Activated naive CD4-positive, alpha-beta T cell treated with anti-CD3 and anti-CD28 coated beads, Interleukin-2, amount 50 U/mL, for 24 hours (primary cell): ENCODE data around the gene PDS5A.
"Not testable (repeated sequence)": the region's sequence is repeated elsewhere in the genome, so short reads cannot be mapped to it uniquely, and the experiment has no call there.

Source experiments
- H3K27ac Mint-ChIP-seq: one replicate; pipeline ENCODE4 v1.8.0; 2021; ENCODE audit warnings: mild to moderate bottlenecking, mixed read lengths
- H3K27me3 Mint-ChIP-seq: one replicate; pipeline ENCODE4 v1.8.0; 2021; ENCODE audit warnings: mixed read lengths
- H3K36me3 Mint-ChIP-seq: one replicate; pipeline ENCODE4 v1.8.0; 2021; ENCODE audit warnings: mixed read lengths
- H3K4me1 Mint-ChIP-seq: one replicate; pipeline ENCODE4 v1.8.0; 2021; ENCODE audit warnings: mixed read lengths
- H3K4me3 Mint-ChIP-seq: one replicate; pipeline ENCODE4 v1.8.0; 2021; ENCODE audit warnings: mild to moderate bottlenecking, mixed read lengths
- H3K9me3 Mint-ChIP-seq: one replicate; pipeline ENCODE4 v1.8.0; 2021; ENCODE audit warnings: mixed read lengths

The PDS5A gene

DNA sequence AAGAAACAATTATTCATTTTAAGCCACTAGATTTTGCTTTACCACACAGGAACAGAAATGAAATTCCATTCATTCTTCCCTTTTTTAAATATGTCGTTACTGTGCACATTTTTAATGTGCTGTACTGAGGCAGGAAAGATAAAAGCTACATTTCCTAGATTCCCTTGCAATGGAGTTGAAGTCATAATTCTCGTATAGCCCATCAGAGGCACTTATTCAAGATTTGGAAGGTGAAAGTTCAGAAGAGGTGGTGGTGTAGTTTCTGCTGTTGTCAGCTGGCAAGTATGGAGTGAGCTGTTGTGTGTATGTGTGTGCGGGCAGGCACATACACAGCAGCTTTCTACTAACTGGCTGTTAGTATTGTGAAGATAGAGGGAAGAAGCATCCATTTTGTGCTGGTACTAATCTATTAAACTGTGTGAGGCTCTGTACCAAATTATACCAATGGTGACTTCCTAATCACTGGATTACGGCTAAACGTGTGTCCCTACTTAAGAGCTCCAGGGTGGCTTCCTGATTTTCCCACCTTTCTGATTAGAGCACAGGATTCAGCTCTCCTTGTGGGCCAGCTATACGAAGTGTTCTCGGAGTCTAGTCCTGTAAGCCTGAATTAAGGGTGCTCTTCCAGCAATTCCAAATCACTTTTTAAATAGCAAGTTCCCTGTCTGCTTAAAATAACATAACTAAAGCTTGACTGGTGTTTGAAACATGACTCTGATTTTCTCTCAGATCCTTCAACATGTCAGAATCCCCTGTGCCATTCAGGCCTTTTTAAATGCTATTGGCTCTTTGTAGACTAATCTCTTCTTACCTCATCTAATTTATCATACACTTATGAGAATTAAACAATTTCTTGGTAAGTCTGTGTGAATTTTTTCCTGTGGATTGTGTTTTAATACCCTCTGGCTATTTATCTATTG, 43.8 kb downstream of the PDS5A start:
- Mint-ChIP-seq H3K27ac (peak overlapping the region; percentile 49), H3K9me3 (no peaks in the 10 kb centered on the region), H3K4me1 (peaks cover 66% of the 10 kb centered on the region), H3K4me3 (peak overlapping the region; percentile 6), H3K36me3 (peaks cover 11% of the 10 kb centered on the region), H3K27me3 (no peaks in the 10 kb centered on the region)

DNA sequence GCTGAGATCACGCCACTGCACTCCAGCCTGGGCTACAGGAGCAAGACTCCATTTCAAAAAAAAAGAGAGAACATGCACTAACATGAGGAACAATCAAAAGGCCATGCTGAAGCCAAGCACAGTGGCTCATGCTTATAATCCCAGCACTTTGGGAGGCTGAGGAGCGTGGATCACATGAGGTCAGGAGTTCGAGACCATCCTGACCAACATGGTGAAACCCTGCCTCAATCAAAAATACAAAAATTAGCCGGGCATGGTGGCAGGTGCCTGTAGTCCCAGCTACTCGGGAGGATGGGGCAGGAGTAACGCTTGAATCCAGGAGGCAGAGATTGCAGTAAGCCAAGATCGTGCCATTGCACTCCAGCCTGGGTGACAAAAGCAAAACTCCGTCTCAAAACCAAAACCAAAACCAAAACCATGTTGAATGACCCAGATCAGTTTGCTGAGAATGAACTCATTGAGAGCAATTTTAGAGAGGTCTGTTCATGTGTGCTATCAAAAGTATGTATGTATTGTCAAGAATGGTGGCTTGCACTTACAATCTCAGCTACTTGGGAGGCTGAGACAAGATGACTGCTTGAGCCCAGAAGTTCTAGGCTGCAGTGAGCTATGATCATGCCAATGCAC, 44.8 kb downstream of the PDS5A start:
- H3K9me3 Mint-ChIP-seq, result no peaks in the 10 kb centered on the region
- H3K27ac Mint-ChIP-seq, result peak overlapping the region; percentile 23
- H3K4me1 Mint-ChIP-seq, result peaks cover 62% of the 10 kb centered on the region
- peaks cover 11% of the 10 kb centered on the region for H3K36me3 Mint-ChIP-seq
- H3K4me3 Mint-ChIP-seq, result no peak overlapping the region
- H3K27me3 Mint-ChIP-seq, result no peaks in the 10 kb centered on the region

DNA sequence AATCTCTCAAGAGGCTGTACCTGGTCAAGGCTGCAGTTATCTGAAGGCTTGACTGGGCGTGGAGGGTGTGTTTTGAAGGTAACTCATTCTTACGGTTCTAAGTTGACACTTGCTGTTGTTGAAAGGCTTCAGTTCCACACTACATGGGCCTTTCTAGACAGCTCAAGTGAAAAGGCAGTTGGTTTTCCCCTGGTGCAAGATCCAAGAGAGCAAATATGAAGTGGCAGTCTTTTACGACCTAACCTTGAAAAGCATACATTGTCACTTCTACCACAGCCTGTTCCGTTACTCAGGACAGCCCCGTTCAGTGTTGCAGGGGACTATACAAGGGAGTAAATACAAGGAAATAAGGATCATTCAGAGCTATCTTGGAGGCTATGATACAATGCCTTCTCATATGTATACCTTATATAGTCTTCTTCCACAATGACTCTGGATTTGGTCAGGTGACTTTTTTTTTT, 46.2 kb downstream of the PDS5A start:
- Mint-ChIP-seq H3K4me3 (no peak overlapping the region), H3K9me3 (no peaks in the 10 kb centered on the region), H3K27ac (peak overlapping the region; percentile 43), H3K36me3 (peaks cover 8% of the 10 kb centered on the region), H3K4me1 (peaks cover 50% of the 10 kb centered on the region), H3K27me3 (no peaks in the 10 kb centered on the region)

DNA sequence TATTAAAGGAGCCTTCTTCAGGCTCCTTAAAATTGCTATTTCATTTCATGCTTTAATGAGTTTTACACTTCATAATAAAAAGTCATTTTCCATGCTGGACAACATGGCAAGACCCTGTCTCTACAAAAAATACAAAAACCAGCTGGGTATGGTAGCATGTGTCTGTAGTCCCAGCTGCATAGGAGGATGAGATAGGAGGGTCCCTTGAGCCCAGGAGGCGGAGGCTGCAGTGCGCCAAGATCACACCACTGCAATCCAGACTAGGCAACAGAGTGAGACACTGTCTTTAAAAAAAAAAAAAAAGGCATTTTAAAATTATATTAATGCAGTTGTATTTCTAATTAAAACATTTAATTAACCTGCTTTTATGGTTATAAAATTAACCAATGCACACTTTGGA, 49.2 kb downstream of the PDS5A start:
- H3K36me3 Mint-ChIP-seq, result peaks cover 11% of the 10 kb centered on the region
- H3K27me3 Mint-ChIP-seq, result no peaks in the 10 kb centered on the region
- H3K4me1 Mint-ChIP-seq, result peaks cover 34% of the 10 kb centered on the region
- H3K9me3 Mint-ChIP-seq, result no peaks in the 10 kb centered on the region
- H3K4me3 Mint-ChIP-seq, result no peak overlapping the region
- H3K27ac Mint-ChIP-seq, result no peak overlapping the region

DNA sequence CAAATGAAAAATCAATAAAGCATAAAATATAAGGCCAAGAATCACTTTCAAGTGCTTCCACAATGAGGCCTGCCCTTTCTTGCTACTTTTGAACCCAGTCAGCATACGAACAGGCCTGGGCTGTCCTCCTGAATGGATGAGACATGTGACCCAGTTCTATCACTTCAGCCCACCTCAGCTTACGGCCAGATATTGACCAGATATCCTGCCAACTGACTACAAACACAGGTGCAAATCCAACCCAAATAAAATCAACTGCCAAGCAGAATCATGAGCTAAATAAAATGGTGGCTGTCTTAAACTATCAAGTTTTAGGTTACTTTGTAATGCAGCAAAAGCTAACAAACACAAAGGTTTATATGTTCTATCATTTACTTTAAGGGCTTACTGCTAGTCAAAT, 53.7 kb downstream of the PDS5A start:
- H3K9me3 Mint-ChIP-seq, result no peaks in the 10 kb centered on the region
- no peaks in the 10 kb centered on the region for H3K27me3 Mint-ChIP-seq
- H3K27ac Mint-ChIP-seq, result peak overlapping the region; percentile 46
- peaks cover 16% of the 10 kb centered on the region for H3K36me3 Mint-ChIP-seq
- H3K4me3 Mint-ChIP-seq, result no peak overlapping the region
- H3K4me1 Mint-ChIP-seq, result peaks cover 14% of the 10 kb centered on the region

DNA sequence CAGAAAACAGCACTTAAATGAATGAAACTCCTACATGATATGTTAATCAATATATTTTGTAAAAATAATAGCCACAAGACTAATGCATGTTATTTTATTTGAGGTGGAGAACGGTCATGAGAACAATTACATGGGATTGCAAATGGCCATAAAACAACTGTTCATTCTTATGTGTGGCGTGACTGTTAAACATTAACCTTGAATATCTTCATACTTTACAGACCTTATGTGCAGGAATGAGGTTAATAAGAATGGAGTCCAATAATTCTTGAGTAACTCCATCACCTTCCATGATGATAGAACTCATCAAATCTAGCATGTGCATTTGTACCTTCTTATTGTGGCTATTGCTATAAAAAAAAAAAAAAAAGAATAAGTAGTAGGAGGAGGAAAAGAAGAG, 55.3 kb downstream of the PDS5A start:
- Mint-ChIP-seq H3K9me3 (no peaks in the 10 kb centered on the region), H3K27me3 (no peaks in the 10 kb centered on the region), H3K4me1 (peaks cover 14% of the 10 kb centered on the region), H3K36me3 (peaks cover 16% of the 10 kb centered on the region), H3K4me3 (no peak overlapping the region), H3K27ac (no peak overlapping the region)

DNA sequence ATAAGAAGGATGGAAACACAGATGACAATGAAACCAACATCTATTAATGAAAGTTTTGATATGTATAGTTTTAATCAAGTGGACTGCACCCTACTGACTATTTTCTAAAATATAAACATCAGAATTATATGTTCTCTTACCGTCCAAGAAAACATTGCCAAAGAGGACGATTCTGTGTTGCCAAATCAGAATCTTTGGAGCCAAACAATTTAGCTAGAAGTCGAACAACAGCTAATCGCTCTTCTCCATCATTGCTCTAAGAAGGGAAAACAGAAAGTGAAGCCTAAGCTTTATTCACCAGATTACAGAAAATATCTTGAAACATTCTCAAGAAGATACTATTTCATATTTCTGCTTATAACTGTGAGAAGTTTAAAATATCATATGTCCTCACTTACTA, 64.2 kb downstream of the PDS5A start:
- Mint-ChIP-seq H3K27me3 (no peaks in the 10 kb centered on the region), H3K9me3 (no peaks in the 10 kb centered on the region), H3K27ac (no peak overlapping the region), H3K4me1 (no peaks in the 10 kb centered on the region), H3K36me3 (peaks cover 3% of the 10 kb centered on the region), H3K4me3 (no peak overlapping the region)

DNA sequence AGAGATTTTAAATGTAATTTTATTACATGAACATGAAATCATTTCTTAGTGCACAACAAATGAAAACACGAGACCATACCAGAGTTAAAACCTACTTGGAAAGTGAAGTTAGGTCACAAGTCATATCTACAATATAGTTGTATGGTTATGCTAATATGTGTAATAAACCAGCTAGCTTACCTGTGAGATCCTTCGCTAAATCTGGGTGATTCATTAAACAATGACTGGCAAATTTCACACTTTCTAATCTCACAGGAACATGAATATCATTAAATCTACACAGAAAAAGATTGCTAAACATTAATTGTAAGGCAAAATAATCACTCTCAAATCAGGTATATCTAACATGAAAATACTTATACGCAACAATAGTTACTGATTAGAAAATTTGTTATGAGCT, 67.6 kb downstream of the PDS5A start:
- Mint-ChIP-seq H3K4me3 (no peak overlapping the region), H3K9me3 (no peaks in the 10 kb centered on the region), H3K27me3 (no peaks in the 10 kb centered on the region), H3K4me1 (peaks cover 6% of the 10 kb centered on the region), H3K36me3 (peaks cover 11% of the 10 kb centered on the region), H3K27ac (no peak overlapping the region)

DNA sequence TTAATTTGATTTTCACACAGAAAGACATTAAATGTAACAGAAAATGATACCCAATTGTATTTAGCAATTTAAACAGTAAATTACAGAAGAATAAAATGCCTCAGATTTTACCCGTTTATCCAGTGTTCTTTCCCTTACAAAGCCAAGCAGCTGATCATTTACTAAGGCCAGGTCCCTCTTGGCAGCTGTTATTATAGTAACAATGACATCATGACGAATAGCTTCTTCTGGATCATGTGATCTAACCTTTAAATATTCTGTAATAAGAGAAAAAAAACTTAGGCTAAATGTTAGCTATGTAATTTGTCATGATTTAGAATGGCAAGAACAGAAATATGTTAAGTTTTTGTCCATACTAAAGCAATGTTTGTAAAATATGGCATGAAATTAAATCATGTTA, 69.4 kb downstream of the PDS5A start:
- Mint-ChIP-seq H3K4me3 (no peak overlapping the region), H3K4me1 (peaks cover 6% of the 10 kb centered on the region), H3K27ac (no peak overlapping the region), H3K9me3 (no peaks in the 10 kb centered on the region), H3K27me3 (no peaks in the 10 kb centered on the region), H3K36me3 (peaks cover 11% of the 10 kb centered on the region)

DNA sequence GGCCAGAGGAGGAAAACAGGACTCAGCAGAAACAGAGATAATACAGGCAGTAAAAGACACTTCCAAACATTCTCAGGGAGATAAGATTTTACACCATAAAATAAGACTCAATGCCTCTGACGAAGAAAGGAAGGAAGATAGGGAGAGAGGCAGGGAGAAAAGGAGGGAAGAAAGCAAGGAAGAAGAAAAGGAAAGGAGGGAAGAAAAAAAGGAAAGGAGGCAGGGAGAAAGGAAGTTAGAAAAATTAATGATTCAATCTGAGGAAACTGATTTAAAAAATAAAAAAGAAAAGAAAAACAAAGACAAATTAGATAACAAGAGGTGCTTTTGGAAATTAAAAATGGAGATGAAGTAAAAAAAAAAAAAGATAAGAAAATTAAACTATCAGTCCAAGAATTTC, 72.1 kb downstream of the PDS5A start:
- H3K27me3 Mint-ChIP-seq, result no peaks in the 10 kb centered on the region
- H3K9me3 Mint-ChIP-seq, result no peaks in the 10 kb centered on the region
- peaks cover 11% of the 10 kb centered on the region for H3K36me3 Mint-ChIP-seq
- peak overlapping the region; percentile 0 for H3K27ac Mint-ChIP-seq
- H3K4me3 Mint-ChIP-seq, result no peak overlapping the region
- H3K4me1 Mint-ChIP-seq, result peaks cover 6% of the 10 kb centered on the region

DNA sequence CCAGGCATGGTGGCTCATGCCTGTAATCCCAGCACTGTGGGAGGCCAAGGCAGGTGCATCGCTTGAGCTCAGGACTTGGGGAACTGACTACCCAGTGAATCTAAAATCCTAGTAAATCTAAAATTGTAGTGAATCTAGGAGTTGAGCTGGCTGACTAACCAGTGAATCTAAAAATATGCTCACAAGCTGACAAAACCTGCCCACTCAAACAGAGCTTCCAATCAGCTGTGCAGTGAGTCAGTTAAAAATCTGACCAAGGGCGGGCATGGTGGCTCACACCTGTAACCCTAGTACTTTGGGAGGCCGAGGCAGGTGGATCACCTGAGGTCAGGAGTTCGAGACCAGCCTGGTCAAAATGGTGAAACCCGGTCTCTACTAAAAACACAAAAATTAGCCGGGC, 72.7 kb downstream of the PDS5A start:
- not testable (repeated sequence) for H3K9me3 Mint-ChIP-seq, H3K27me3 Mint-ChIP-seq, H3K27ac Mint-ChIP-seq, H3K4me1 Mint-ChIP-seq, H3K4me3 Mint-ChIP-seq
- peaks cover 11% of the 10 kb centered on the region for H3K36me3 Mint-ChIP-seq

DNA sequence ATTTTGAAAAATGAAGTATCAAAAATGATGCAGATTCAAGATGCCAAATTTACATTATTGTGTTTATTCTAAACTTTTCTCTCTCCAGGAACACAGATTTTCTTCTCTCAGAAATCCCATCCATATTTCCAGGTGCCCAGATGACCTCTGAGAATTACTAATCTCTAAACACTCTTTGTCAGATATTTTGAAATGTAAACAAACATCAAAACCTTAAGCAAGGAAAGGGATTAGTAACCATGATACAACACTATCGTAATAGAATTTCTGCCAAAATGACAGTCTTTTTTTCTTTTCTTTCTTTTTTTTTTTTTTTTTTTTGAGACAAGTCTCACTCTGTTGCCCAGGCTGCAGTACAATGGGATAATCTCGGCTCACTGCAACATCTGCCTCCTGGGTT, 76.7 kb downstream of the PDS5A start:
- Mint-ChIP-seq H3K27me3 (no peaks in the 10 kb centered on the region), H3K27ac (peak overlapping the region; percentile 38), H3K36me3 (peaks cover 11% of the 10 kb centered on the region), H3K4me1 (no peaks in the 10 kb centered on the region), H3K4me3 (no peak overlapping the region), H3K9me3 (no peaks in the 10 kb centered on the region)

DNA sequence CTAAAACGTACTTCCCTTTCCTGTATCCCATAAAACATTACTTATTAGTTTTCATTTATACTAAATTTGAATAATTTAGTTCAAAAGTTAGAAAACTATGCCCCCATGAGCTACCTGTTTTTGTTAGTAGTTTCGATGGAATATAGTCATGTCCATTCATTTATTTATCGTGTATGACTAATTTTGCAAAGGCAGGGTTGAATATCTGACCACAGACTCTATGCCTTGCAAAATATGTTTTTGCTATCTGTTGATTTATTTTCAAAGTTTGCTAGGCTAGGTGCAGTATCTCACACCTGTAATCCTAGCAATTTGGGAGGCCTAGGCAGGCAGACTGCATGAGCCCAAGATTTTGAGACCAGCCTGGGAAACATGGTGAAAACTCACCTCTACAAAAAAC, 78.4 kb downstream of the PDS5A start:
- no peaks in the 10 kb centered on the region for H3K9me3 Mint-ChIP-seq
- peaks cover 11% of the 10 kb centered on the region for H3K36me3 Mint-ChIP-seq
- H3K27me3 Mint-ChIP-seq, result no peaks in the 10 kb centered on the region
- no peak overlapping the region for H3K27ac Mint-ChIP-seq
- no peak overlapping the region for H3K4me3 Mint-ChIP-seq
- H3K4me1 Mint-ChIP-seq, result no peaks in the 10 kb centered on the region

DNA sequence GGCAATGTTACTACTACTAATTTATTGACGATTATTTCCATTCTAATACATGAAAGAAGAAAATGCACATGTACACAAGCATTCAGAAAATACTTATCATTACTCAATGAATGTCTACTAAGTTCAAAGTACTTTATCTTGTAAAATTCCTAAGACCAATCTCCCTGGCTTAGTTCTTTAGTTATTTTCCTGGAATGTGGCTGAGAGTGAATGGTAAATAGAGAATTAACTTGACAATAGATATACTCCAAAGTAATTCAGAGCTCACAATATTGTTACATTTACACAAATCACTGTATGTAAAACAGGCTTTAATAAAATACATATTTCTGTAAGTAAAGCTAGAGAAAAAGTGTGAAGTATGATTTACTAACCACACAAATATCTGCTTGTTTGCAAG, 79.7 kb downstream of the PDS5A start:
- Mint-ChIP-seq H3K4me1 (no peaks in the 10 kb centered on the region), H3K36me3 (peaks cover 11% of the 10 kb centered on the region), H3K9me3 (no peaks in the 10 kb centered on the region), H3K27ac (no peak overlapping the region), H3K27me3 (no peaks in the 10 kb centered on the region), H3K4me3 (no peak overlapping the region)

DNA sequence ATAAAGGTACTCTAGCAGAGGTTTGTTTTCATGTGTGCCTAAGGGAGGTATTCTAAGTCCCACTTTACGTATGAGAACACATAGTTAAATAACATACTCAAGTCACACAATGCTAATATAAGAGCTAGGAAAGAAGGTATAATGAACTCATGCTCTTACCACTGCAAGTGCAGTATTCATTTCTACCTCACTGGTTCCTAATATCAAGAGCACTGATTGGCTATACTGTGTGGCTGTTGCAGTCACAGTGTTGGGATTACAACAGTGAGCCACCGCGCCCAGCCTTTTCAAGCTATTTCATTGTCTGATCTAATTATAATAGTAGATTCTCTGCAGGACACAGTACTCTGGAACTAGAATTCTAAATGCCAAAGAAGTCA, 84.0 kb downstream of the PDS5A start:
- Mint-ChIP-seq H3K4me1 (no peaks in the 10 kb centered on the region), H3K27ac (no peak overlapping the region), H3K9me3 (no peaks in the 10 kb centered on the region), H3K4me3 (no peak overlapping the region), H3K27me3 (no peaks in the 10 kb centered on the region), H3K36me3 (peaks cover 16% of the 10 kb centered on the region)

DNA sequence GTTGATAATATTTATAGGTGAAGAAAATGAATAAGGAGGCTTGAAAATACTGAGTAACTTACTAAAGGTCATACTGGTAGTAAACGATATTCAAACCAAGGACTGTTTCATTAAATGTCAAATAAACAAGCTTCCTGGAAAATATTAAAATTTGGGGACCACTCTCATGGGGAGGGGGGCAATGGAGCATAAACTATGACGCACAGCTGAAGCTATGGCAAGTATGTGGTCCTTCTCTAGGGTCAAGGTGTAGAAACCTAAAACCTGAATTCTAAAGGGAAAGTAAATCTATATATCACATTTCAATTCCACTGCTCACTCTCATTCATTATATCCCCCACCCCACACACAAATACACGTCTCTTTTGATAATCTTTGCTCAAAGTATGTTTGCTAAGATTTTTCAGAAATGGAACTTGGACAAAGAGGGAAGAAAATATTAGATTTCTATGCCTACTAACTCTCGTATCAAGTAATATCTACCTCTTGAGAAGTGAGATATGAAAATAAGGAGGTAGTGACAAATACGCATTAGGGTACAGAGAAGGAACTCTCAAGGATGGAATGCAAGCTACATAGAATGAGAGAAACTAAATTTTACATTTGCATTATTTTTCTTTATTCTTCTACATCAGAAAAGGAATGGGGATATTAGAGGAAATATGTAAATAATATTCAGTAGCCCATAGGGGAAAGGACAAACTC, 84.6 kb downstream of the PDS5A start:
- no peak overlapping the region for H3K4me3 Mint-ChIP-seq

More for the DNA sequence above, 84.6 kb downstream of the PDS5A start:
- H3K4me1 Mint-ChIP-seq, result no peaks in the 10 kb centered on the region
- H3K36me3 Mint-ChIP-seq, result peaks cover 20% of the 10 kb centered on the region
- no peak overlapping the region for H3K27ac Mint-ChIP-seq
- no peaks in the 10 kb centered on the region for H3K27me3 Mint-ChIP-seq
- H3K9me3 Mint-ChIP-seq, result no peaks in the 10 kb centered on the region
